PFSK-1 (cell line): ENCODE results near the gene XRCC4.

Experiments used
- FOXP2 ChIP-seq: optimal IDR thresholded peaks from 2 replicates; pipeline ENCODE3; 2011; ENCODE audit warnings: borderline replicate concordance, control low read depth, inconsistent platforms; ENCODE audit not compliant: insufficient read depth; ENCODE audit errors: extremely low read length, extremely low read depth
- POLR2AphosphoS5 ChIP-seq: IDR thresholded peaks from 2 replicates; pipeline ENCODE4 v1.6.1; 2012; ENCODE audit warnings: low read depth, mild to moderate bottlenecking, control low read depth, low read length, moderate library complexity
- REST ChIP-seq, 2 experiments: IDR thresholded peaks; 2 replicates each; pipeline versions ENCODE4 v1.6.1 to v1.8.0; 2011 to 2012; ENCODE audit warnings: low read depth in 2 of 2, low read length in 2 of 2, control low read depth in 1 of 2, inconsistent platforms in 1 of 2, mild to moderate bottlenecking in 1 of 2, moderate library complexity in 1 of 2; ENCODE audit not compliant: insufficient read depth in 1 of 2
- SIN3A ChIP-seq: IDR thresholded peaks from 2 replicates; pipeline ENCODE4 v1.6.1; 2012; ENCODE audit warnings: mild to moderate bottlenecking, low read length, moderate library complexity, borderline replicate concordance; ENCODE audit not compliant: insufficient read depth
- TAF1 ChIP-seq: IDR thresholded peaks from 2 replicates; pipeline ENCODE4 v1.6.1; 2012; ENCODE audit warnings: low read length, control low read depth, borderline replicate concordance; ENCODE audit not compliant: insufficient read depth

Gene XRCC4

GRCh38 chr5:83401775-83402174 lies 324.4 kb downstream of the XRCC4 start:
- TF ChIP-seq POLR2AphosphoS5 (no peak), SIN3A (no peak), REST (IDR thresholded peaks at IDR 0.05; ENCODE audit: insufficient read depth in 1 of 2, low read depth in 2 of 2, low read length in 2 of 2) (no peak), FOXP2 (no peak), TAF1 (no peak)
